H1 (cell line): ENCODE measurements around the gene C14orf93. TPM values are rescaled to one million over a fixed set of nuclear protein-coding genes. Genes with fewer than 3 reads are reported as not detected.

Experiments used
- CTCF ChIA-PET: fragments of 300-600 bp; sonication (Branson Sonifier 250); formaldehyde crosslinking; loops from one replicate; lab custom pipeline; 2021; ENCODE audit not compliant: partially characterized antibody; lab: Charles Lee
- POLR2A ChIA-PET: fragments of 300-600 bp; sonication (Branson Sonifier 250); formaldehyde crosslinking; loops from one replicate; lab custom pipeline; 2021; ENCODE audit warnings: inconsistent platforms; ENCODE audit not compliant: partially characterized antibody; lab: Charles Lee
- DNase-seq, 2 experiments: peaks; one replicate each; pipeline versions ENCODE4 v3.0.0 to v3.0.0-alpha.2; 2010 to 2022; ENCODE audit warnings: low spot score in 2 of 2, low read depth in 1 of 2, mixed read lengths in 1 of 2
- FAIRE-seq: peaks from 2 replicates; lab custom pipeline; 2011; peaks lifted over from hg19 to GRCh38; lab: Jason Lieb, UNC
- H2AFZ ChIP-seq: 2 replicates; pipeline ENCODE4 v1.8.1; 2012; ENCODE audit warnings: low read length, inconsistent platforms
- H2AK5ac ChIP-seq: 2 replicates; pipeline ENCODE4 v1.6.1; 2013; ENCODE audit warnings: low read depth, low read length
- H2BK120ac ChIP-seq: replicated peaks from 2 replicates; pipeline ENCODE3; 2013; ENCODE audit warnings: low read depth, low read length, inconsistent platforms
- H2BK12ac ChIP-seq: 2 replicates; pipeline ENCODE4 v1.6.1; 2013; ENCODE audit warnings: low read depth, low read length
- H2BK15ac ChIP-seq: 2 replicates; pipeline ENCODE4 v1.6.1; 2013; ENCODE audit warnings: low read length
- H2BK20ac ChIP-seq: 2 replicates; pipeline ENCODE4 v1.6.1; 2013; ENCODE audit warnings: low read length
- H2BK5ac ChIP-seq: 2 replicates; pipeline ENCODE4 v1.6.1; 2013; ENCODE audit warnings: low read depth, low read length
- H3K14ac ChIP-seq: 2 replicates; pipeline ENCODE4 v1.6.1; 2013; ENCODE audit warnings: inconsistent platforms; ENCODE audit not compliant: insufficient read length
- H3K18ac ChIP-seq: 2 replicates; pipeline ENCODE4 v1.6.1; 2013; ENCODE audit warnings: low read length; ENCODE audit errors: extremely low read depth
- H3K23ac ChIP-seq: 2 replicates; pipeline ENCODE4 v1.6.1; 2013; ENCODE audit warnings: inconsistent platforms; ENCODE audit not compliant: insufficient read length
- H3K23me2 ChIP-seq: 2 replicates; pipeline ENCODE4 v1.6.1; 2013; ENCODE audit warnings: low read depth, low read length
- H3K27ac ChIP-seq: 2 replicates; pipeline ENCODE4 v1.6.1; 2011; ENCODE audit warnings: low read depth, low read length, inconsistent platforms
- H3K27me3 ChIP-seq, 4 experiments: replicated peaks in 1 of 4; 1 replicate in 1 of 4; 2 replicates in 3 of 4; pipeline versions ENCODE4 v1.6.1 to v1.8.1; 2011 to 2013; ENCODE audit warnings: low read length in 3 of 4, mild to moderate bottlenecking in 3 of 4, inconsistent platforms in 2 of 4, mixed read lengths in 2 of 4, moderate library complexity in 1 of 4; ENCODE audit not compliant: control insufficient read depth in 3 of 4, insufficient read depth in 3 of 4; ENCODE audit errors: extremely low read depth in 1 of 4
- H3K36me3 ChIP-seq, 4 experiments: 2 replicates each; pipeline versions ENCODE4 v1.6.1 to v1.8.1; 2011 to 2013; ENCODE audit warnings: mild to moderate bottlenecking in 4 of 4, low read length in 3 of 4, moderate library complexity in 2 of 4, control low read depth in 1 of 4, inconsistent platforms in 1 of 4; ENCODE audit not compliant: insufficient read depth in 4 of 4, control insufficient read depth in 2 of 4
- H3K4ac ChIP-seq: replicated peaks from 2 replicates; pipeline ENCODE3; 2013; ENCODE audit warnings: low read length, low read depth, mixed read lengths, inconsistent platforms; ENCODE audit not compliant: insufficient read length
- H3K4me1 ChIP-seq, 4 experiments: replicated peaks in 1 of 4; 1 replicate in 1 of 4; 2 replicates in 3 of 4; pipeline versions ENCODE4 v1.6.1 to v1.8.1; 2011 to 2013; ENCODE audit warnings: low read length in 3 of 4, inconsistent platforms in 2 of 4, mixed read lengths in 1 of 4; ENCODE audit not compliant: insufficient read depth in 4 of 4, control insufficient read depth in 3 of 4
- H3K4me2 ChIP-seq, 2 experiments: 2 replicates each; pipeline versions ENCODE4 v1.6.1 to v1.8.1; 2011 to 2013; ENCODE audit warnings: low read depth in 2 of 2, low read length in 2 of 2, control low read depth in 1 of 2, inconsistent platforms in 1 of 2, mild to moderate bottlenecking in 1 of 2; ENCODE audit not compliant: insufficient read depth in 1 of 2
- H3K4me3 ChIP-seq, 4 experiments: fragments of 200-600, 300-600 bp in 1 of 4; sonication (generic), shearing (Covaris generic), sonication (Bioruptor Twin) in 1 of 4; 2 replicates each; pipeline versions ENCODE4 v1.5.1 to v1.8.1; 2011 to 2016; ENCODE audit warnings: low read length in 4 of 4, low read depth in 3 of 4, control low read depth in 2 of 4, inconsistent platforms in 2 of 4, mild to moderate bottlenecking in 2 of 4, mixed read lengths in 1 of 4, moderate library complexity in 1 of 4; ENCODE audit not compliant: insufficient read depth in 2 of 4; ENCODE audit errors: extremely low read depth in 1 of 4
- H3K56ac ChIP-seq: replicated peaks from 2 replicates; pipeline ENCODE3; 2013; ENCODE audit warnings: low read depth, mild to moderate bottlenecking, mixed read lengths, low read length, inconsistent platforms; ENCODE audit not compliant: insufficient read length
- H3K79me1 ChIP-seq: 2 replicates; pipeline ENCODE4 v1.6.1; 2013; ENCODE audit warnings: low read depth, low read length, control low read depth
- H3K79me2 ChIP-seq, 2 experiments: 2 replicates each; pipeline versions ENCODE4 v1.6.1 to v1.8.1; 2012 to 2013; ENCODE audit warnings: low read length in 2 of 2, mild to moderate bottlenecking in 2 of 2, inconsistent platforms in 1 of 2; ENCODE audit not compliant: insufficient read depth in 2 of 2, control insufficient read depth in 1 of 2
- H3K9ac ChIP-seq, 4 experiments: replicated peaks in 1 of 4; 1 replicate in 1 of 4; 2 replicates in 3 of 4; pipeline versions ENCODE4 v1.6.1 to v1.8.1; 2011 to 2013; ENCODE audit warnings: low read depth in 3 of 4, low read length in 3 of 4, control low read depth in 2 of 4, mild to moderate bottlenecking in 2 of 4, moderate library complexity in 2 of 4, inconsistent platforms in 1 of 4; ENCODE audit errors: extremely low read depth in 1 of 4
- H3K9me3 ChIP-seq, 2 experiments: 2 replicates each; pipeline versions ENCODE4 v1.6.1 to v1.8.1; 2012 to 2013; ENCODE audit warnings: mild to moderate bottlenecking in 2 of 2, moderate library complexity in 2 of 2, control low read depth in 1 of 2, inconsistent platforms in 1 of 2, low read depth in 1 of 2, low read length in 1 of 2, mixed read lengths in 1 of 2; ENCODE audit not compliant: insufficient read depth in 2 of 2
- H4K20me1 ChIP-seq, 2 experiments: replicated peaks in 1 of 2; 2 replicates each; pipeline versions ENCODE3 to v1.8.1; 2011 to 2013; ENCODE audit warnings: inconsistent platforms in 2 of 2, low read length in 2 of 2, mild to moderate bottlenecking in 1 of 2; ENCODE audit not compliant: insufficient read depth in 2 of 2, control insufficient read depth in 1 of 2
- H4K5ac ChIP-seq: 2 replicates; pipeline ENCODE4 v1.6.1; 2013; ENCODE audit warnings: low read length, low read depth, mixed read lengths, inconsistent platforms; ENCODE audit not compliant: insufficient read length
- H4K8ac ChIP-seq: 2 replicates; pipeline ENCODE4 v1.8.0; 2013; ENCODE audit warnings: mild to moderate bottlenecking, moderate library complexity, low read length, inconsistent platforms; ENCODE audit not compliant: insufficient read depth; ENCODE audit errors: extremely low read depth
- H4K91ac ChIP-seq: replicated peaks from 2 replicates; pipeline ENCODE3; 2013; ENCODE audit warnings: low read length, mixed read lengths, inconsistent platforms; ENCODE audit not compliant: insufficient read length
- EGR1 ChIP-seq: IDR thresholded peaks from 2 replicates; pipeline ENCODE4 v1.6.1; 2011; ENCODE audit warnings: low read depth, low read length, borderline replicate concordance
- GTF2F1 ChIP-seq: IDR thresholded peaks from 2 replicates; pipeline ENCODE4 v1.6.1; 2012; ENCODE audit warnings: low read depth, low read length, improper control_type of control experiment, borderline replicate concordance
- HDAC2 ChIP-seq, 2 experiments: fragments of 300-600 bp in 1 of 2; sonication (generic) in 1 of 2; IDR thresholded peaks; 2 replicates each; pipeline ENCODE4 v1.6.1; 2011 to 2012; ENCODE audit warnings: low read depth in 2 of 2, low read length in 2 of 2, mild to moderate bottlenecking in 2 of 2, moderate library complexity in 2 of 2, borderline replicate concordance in 1 of 2, inconsistent platforms in 1 of 2
- JUN ChIP-seq: IDR thresholded peaks from 2 replicates; pipeline ENCODE4 v1.6.1; 2011; ENCODE audit warnings: low read depth, mild to moderate bottlenecking, improper control_type of control experiment, low read length
- MAX ChIP-seq: IDR thresholded peaks from 2 replicates; pipeline ENCODE4 v1.6.1; 2012; ENCODE audit warnings: inconsistent platforms
- POLR2A ChIP-seq, 2 experiments: IDR thresholded peaks; 1 replicate in 1 of 2; 2 replicates in 1 of 2; pipeline ENCODE4 v1.6.1; 2011; ENCODE audit warnings: low read depth in 2 of 2, low read length in 2 of 2, mild to moderate bottlenecking in 2 of 2; ENCODE audit errors: control extremely low read depth in 1 of 2
- POU5F1 ChIP-seq: IDR thresholded peaks from 2 replicates; pipeline ENCODE4 v1.6.1; 2011; ENCODE audit warnings: low read depth, mild to moderate bottlenecking, low read length, moderate library complexity
- SAP30 ChIP-seq: fragments of 300-600 bp; sonication (generic); IDR thresholded peaks from 2 replicates; pipeline ENCODE4 v1.7.1; 2012; ENCODE audit warnings: low read length, moderate library complexity, mild to moderate bottlenecking, inconsistent platforms; ENCODE audit not compliant: insufficient read depth, insufficient replicate concordance
- SIN3A ChIP-seq, 2 experiments: IDR thresholded peaks in 1 of 2; conservative IDR thresholded peaks in 1 of 2; 2 replicates each; pipeline ENCODE4 v1.6.1; 2011 to 2012; ENCODE audit warnings: low read length in 2 of 2, improper control_type of control experiment in 1 of 2, low read depth in 1 of 2, mild to moderate bottlenecking in 1 of 2
- SIRT6 ChIP-seq: IDR thresholded peaks from one replicate; pipeline ENCODE4 v1.7.1; 2012; ENCODE audit warnings: low read length, inconsistent platforms
- TAF1 ChIP-seq: IDR thresholded peaks from 2 replicates; pipeline ENCODE4 v1.6.1; 2011; ENCODE audit warnings: mild to moderate bottlenecking, low read depth, low read length
- TAF7 ChIP-seq: optimal IDR thresholded peaks from 2 replicates; pipeline ENCODE3; 2011; ENCODE audit warnings: low read depth, mild to moderate bottlenecking, inconsistent platforms, low read length, moderate library complexity, borderline replicate concordance
- WGBS, 2 experiments: shearing (Covaris generic) in 1 of 2; methylation state at CpG; one replicate each; pipeline versions ENCODE4 v1.1.6 to v1.1.7; 2013 to 2015; ENCODE audit warnings: low lambda C conversion rate in 2 of 2, mixed read lengths in 2 of 2, inconsistent platforms in 1 of 2, low coverage in 1 of 2, missing lambda C conversion rate in 1 of 2; ENCODE audit not compliant: insufficient replicate concordance in 2 of 2, insufficient coverage in 1 of 2, insufficient read length in 1 of 2; ENCODE audit errors: extremely low coverage in 1 of 2, missing lambda C conversion rate in 1 of 2; 5-methylcytosine and 5-hydroxymethylcytosine counted together
- polyA plus RNA-seq, 7 experiments: library from polyadenylated mRNA; depleted of rRNA in 3 of 7; stranded (reverse) in 5 of 7; unstranded in 2 of 7; fragments of >200 nt in 5 of 7; fragments of 200-250 nt in 2 of 7; gene quantifications; 1 replicate in 5 of 7; 2 replicates in 1 of 7; 4 replicates in 1 of 7; pipeline versions ENCODE4 v1.2.1 to v1.2.3, GENCODE V29; 2011 to 2013; ENCODE audit warnings: missing spikeins in 2 of 7, mixed read lengths in 2 of 7
- total RNA-seq: library from RNA; stranded (reverse); fragmentation: NEBNext Ultra II Directional; extraction: Animal tissue kit (Norgen Biotek cat#: 25700); gene quantifications from 2 replicates; pipeline ENCODE4 v1.2.1, GENCODE V29; 2021

C14orf93 gene
- total and polyA plus RNA-seq, 2 of the 8 experiments (the other 6 are each of a cell fraction or from before 2014, with no cell fraction given): 7.8 to 8.2 TPM

DNA sequence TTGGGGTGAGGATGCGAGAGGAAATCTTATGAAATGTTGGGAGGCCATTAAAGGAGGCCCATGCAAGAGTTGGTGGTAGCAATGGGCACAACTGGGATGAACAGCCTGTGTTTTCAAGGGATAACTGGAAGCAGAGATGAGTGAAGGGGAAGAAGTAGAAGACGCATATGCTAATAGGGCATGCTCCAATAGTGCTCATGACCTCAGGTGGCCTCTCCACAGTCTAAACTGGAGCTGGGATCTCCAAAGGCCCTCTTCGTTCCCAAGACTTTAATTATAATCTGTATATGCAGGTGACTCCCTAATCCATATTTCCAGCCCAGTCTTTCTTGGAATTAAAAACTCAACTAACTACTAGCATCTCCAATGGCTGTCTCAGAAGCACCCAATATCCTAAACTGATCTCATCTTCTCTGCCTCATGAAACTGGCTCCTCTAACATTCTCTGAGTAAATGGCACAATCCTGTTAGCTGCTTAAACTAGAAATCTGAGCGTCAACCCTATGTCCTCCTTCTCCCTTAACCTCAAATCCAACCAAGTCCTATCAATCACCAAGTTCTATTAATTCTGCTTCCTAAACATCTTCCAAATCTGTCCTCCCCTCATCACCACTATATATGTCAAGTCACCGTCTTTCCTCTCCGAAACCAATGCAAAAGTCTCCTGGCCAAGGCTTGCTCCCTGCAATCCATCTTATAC is 24.8 kb downstream of the C14orf93 start:
- H3K27ac ChIP-seq: no peak overlapping the region
- no peak for TF ChIP-seq POLR2A (IDR thresholded peaks at IDR 0.05; ENCODE audit: control extremely low read depth in 1 of 2, low read depth in 2 of 2, low read length in 2 of 2)
- no peak for TF ChIP-seq TAF7
- no peak for TF ChIP-seq GTF2F1
- TF ChIP-seq MAX: no peak
- no peak for TF ChIP-seq SIN3A (conservative IDR thresholded peaks at IDR 0.05 in 1 of 2, IDR thresholded peaks at IDR 0.05 in 1 of 2; ENCODE audit: low read depth in 1 of 2, low read length in 2 of 2)
- TF ChIP-seq POU5F1: no peak
- no peak for TF ChIP-seq SIRT6
- no peak for TF ChIP-seq HDAC2 (IDR thresholded peaks at IDR 0.05; ENCODE audit: borderline replicate concordance in 1 of 2, low read depth in 2 of 2, low read length in 2 of 2)
- no peak for TF ChIP-seq SAP30
- TF ChIP-seq JUN: no peak
- no peak for TF ChIP-seq EGR1
- no peak for TF ChIP-seq TAF1

More for the DNA sequence above, 24.8 kb downstream of the C14orf93 start:
- Histone ChIP-seq H4K91ac (no peak overlapping the region), H2BK20ac (no peak overlapping the region), H3K9ac (no peak overlapping the region), H4K5ac (no peak overlapping the region), H3K4me2 (no peak overlapping the region), H2BK12ac (no peak overlapping the region), H3K27me3 (peaks cover 0 to 9% (median 4%) of the 10 kb centered on the region in 4 experiments; a peak in 2 of 7 replicates), H3K9me3 (peaks cover 2 to 4% of the 10 kb centered on the region in 2 experiments; a peak in 1 of 4 replicates), H4K8ac (no peak overlapping the region), H2BK15ac (no peak overlapping the region), H2AK5ac (no peak overlapping the region), H3K79me1 (no peaks in the 10 kb centered on the region), H3K4ac (no peak overlapping the region), H3K23ac (no peak overlapping the region), H2BK5ac (no peak overlapping the region), H3K23me2 (peaks cover 15% of the 10 kb centered on the region), H3K4me3 (no peak overlapping the region), H3K56ac (no peak overlapping the region), H3K4me1 (peaks cover 0 to 3% (median under 1%) of the 10 kb centered on the region in 4 experiments; a peak in 3 of 7 replicates), H4K20me1 (no peaks in the 10 kb centered on the region), H3K79me2 (peaks cover 0 to 20% of the 10 kb centered on the region in 2 experiments; a peak in 2 of 4 replicates), H2BK120ac (no peak overlapping the region), H2AFZ (no peak overlapping the region), H3K36me3 (peaks cover 0 to 6% (median 0%) of the 10 kb centered on the region in 4 experiments; a peak in 1 of 8 replicates), H3K18ac (no peak overlapping the region), H3K14ac (no peak overlapping the region)
- ChIA-PET CTCF (interaction anchor here (0.6 to 23.0 kb wide), 19 partner anchors 10 to 1623 kb away, joined by 3 to 785 read pairs (median 25); partner anchors contain the start of genes CDH24, HAUS4, PRMT5 and PSMB11), POLR2A (interaction anchor here (0.8 to 13.2 kb wide), 15 partner anchors 9 to 73 kb away, joined by 3 to 133 read pairs (median 4); no protein-coding TSS in a partner anchor)
- 88% methylated on average over 6 of the region's 6 CpGs; no CpG with 5 or more reads in 1 of the 2 experiments for WGBS, 2 experiments
- no peak for FAIRE-seq
- DNase-seq: no peak
